Chondrocyte (in vitro differentiated cells): ENCODE results near the gene RGS2. TPM values are rescaled to one million over a fixed set of nuclear protein-coding genes. Genes with fewer than 3 reads are reported as not detected.

ENCODE experiments used
- DNase-seq: peaks from one replicate; pipeline ENCODE4 v3.0.0; 2021; ENCODE audit warnings: mixed read lengths, low spot score
- H3K27ac Mint-ChIP-seq: one replicate; pipeline ENCODE4 v1.8.0; 2021; ENCODE audit warnings: mild to moderate bottlenecking, moderate library complexity, mixed read lengths; ENCODE audit not compliant: unreplicated experiment
- H3K27me3 Mint-ChIP-seq: 2 replicates; pipeline ENCODE4 v1.8.0; 2021; ENCODE audit warnings: low read depth, mixed read lengths
- H3K36me3 Mint-ChIP-seq: 2 replicates; pipeline ENCODE4 v1.8.0; 2021; ENCODE audit warnings: low read depth, mixed read lengths
- H3K4me1 Mint-ChIP-seq: 2 replicates; pipeline ENCODE4 v1.8.0; 2021; ENCODE audit warnings: low read depth, mild to moderate bottlenecking, mixed read lengths
- H3K4me3 Mint-ChIP-seq: one replicate; pipeline ENCODE4 v1.8.0; 2021; ENCODE audit warnings: mild to moderate bottlenecking, moderate library complexity, mixed read lengths; ENCODE audit not compliant: unreplicated experiment
- H3K9me3 Mint-ChIP-seq: 2 replicates; pipeline ENCODE4 v1.8.0; 2021; ENCODE audit warnings: low read depth, mixed read lengths
- CTCF ChIP-seq: fragments of 200-600 bp; sonication (generic); IDR thresholded peaks from 2 replicates; pipeline ENCODE4 v1.5.0; 2021; ENCODE audit warnings: antibody characterized with exemption, mild to moderate bottlenecking, moderate library complexity
- total RNA-seq: library from RNA; stranded (reverse); gene quantifications from 3 replicates; pipeline ENCODE4 v1.2.1, GENCODE V29; 2021

Gene RGS2
- total RNA-seq, 1 donor from 2014 or later: 22.8 TPM

GRCh38 chr1:192811594-192812239 lies 2.9 kb downstream of the RGS2 start:
- H3K36me3 Mint-ChIP-seq: peaks cover 13% of the 10 kb centered on the region
- H3K9me3 Mint-ChIP-seq: no peaks in the 10 kb centered on the region
- no peak overlapping the region for H3K27ac Mint-ChIP-seq
- TF ChIP-seq CTCF: no peak
- peak overlapping the region; percentile 47 for H3K4me3 Mint-ChIP-seq
- no peak for DNase-seq
- H3K4me1 Mint-ChIP-seq: peaks cover 42% of the 10 kb centered on the region
- H3K27me3 Mint-ChIP-seq: no peaks in the 10 kb centered on the region

GRCh38 chr1:192812420-192813209 lies 3.8 kb downstream of the RGS2 start:
- no peak for TF ChIP-seq CTCF
- Mint-ChIP-seq H3K27me3 (no peaks in the 10 kb centered on the region), H3K36me3 (peaks cover 13% of the 10 kb centered on the region), H3K4me3 (no peak overlapping the region), H3K9me3 (no peaks in the 10 kb centered on the region), H3K27ac (no peak overlapping the region), H3K4me1 (peaks cover 34% of the 10 kb centered on the region)
- DNase-seq: no peak

GRCh38 chr1:192814805-192815204 lies 6.0 kb downstream of the RGS2 start:
- no peak overlapping the region for H3K4me3 Mint-ChIP-seq
- no peak overlapping the region for H3K27ac Mint-ChIP-seq
- peaks cover 13% of the 10 kb centered on the region for H3K36me3 Mint-ChIP-seq
- no peak for TF ChIP-seq CTCF
- H3K27me3 Mint-ChIP-seq: no peaks in the 10 kb centered on the region
- H3K4me1 Mint-ChIP-seq: peaks cover 21% of the 10 kb centered on the region
- no peak for DNase-seq
- no peaks in the 10 kb centered on the region for H3K9me3 Mint-ChIP-seq

GRCh38 chr1:192817246-192817645 lies 8.4 kb downstream of the RGS2 start:
- H3K4me1 Mint-ChIP-seq: no peaks in the 10 kb centered on the region
- TF ChIP-seq CTCF: no peak
- no peaks in the 10 kb centered on the region for H3K36me3 Mint-ChIP-seq
- no peaks in the 10 kb centered on the region for H3K27me3 Mint-ChIP-seq
- no peak for DNase-seq
- H3K27ac Mint-ChIP-seq: no peak overlapping the region
- H3K4me3 Mint-ChIP-seq: no peak overlapping the region
- H3K9me3 Mint-ChIP-seq: no peaks in the 10 kb centered on the region

GRCh38 chr1:192821296-192821695 lies 12.5 kb downstream of the RGS2 start:
- Mint-ChIP-seq H3K27ac (no peak overlapping the region), H3K36me3 (no peaks in the 10 kb centered on the region), H3K27me3 (no peaks in the 10 kb centered on the region), H3K4me1 (peaks cover 21% of the 10 kb centered on the region), H3K9me3 (no peaks in the 10 kb centered on the region), H3K4me3 (no peak overlapping the region)
- no peak for DNase-seq
- TF ChIP-seq CTCF: no peak
